GM19193 (cell line): ENCODE data around the gene SERPINI1.

Source experiments
- POLR2A ChIP-seq: IDR thresholded peaks from 4 replicates; pipeline ENCODE4 v1.6.1; 2011; ENCODE audit not compliant: insufficient read depth, insufficient read length; ENCODE audit errors: extremely low read depth

The SERPINI1 gene

GRCh38 chr3:167872941-167873340 is 137.4 kb downstream of the SERPINI1 start:
- TF ChIP-seq POLR2A, result no peak

GRCh38 chr3:167874671-167875372 is 139.3 kb downstream of the SERPINI1 start:
- TF ChIP-seq POLR2A, result no peak
